Astrocyte of the cerebellum (primary cell): ENCODE results near the gene PSMC3IP.
"Not testable (repeated sequence)": the region's sequence is repeated elsewhere in the genome, so short reads cannot be mapped to it uniquely, and the experiment has no call there.

Experiments
- DNase-seq: peaks from one replicate; pipeline ENCODE4 v3.0.0-alpha.2; 2011; ENCODE audit warnings: low read depth
- H3K4me3 ChIP-seq: 2 replicates; pipeline ENCODE4 v1.5.1; 2011; ENCODE audit warnings: mild to moderate bottlenecking, low read depth, low read length, moderate library complexity
- in situ Hi-C: cut with HindIII; loops from 2 replicates; pipeline ENCODE4 v1.10.0; 2017; ENCODE audit warnings: low sequenced_read_pairs
- TF ChIP-seq, protein P1 (sequence below): IDR thresholded peaks from 2 replicates; pipeline ENCODE4 v1.5.1; 2012; ENCODE audit warnings: low read length, low read depth, moderate library complexity, mild to moderate bottlenecking; ENCODE audit errors: missing control alignments

PSMC3IP gene

DNA sequence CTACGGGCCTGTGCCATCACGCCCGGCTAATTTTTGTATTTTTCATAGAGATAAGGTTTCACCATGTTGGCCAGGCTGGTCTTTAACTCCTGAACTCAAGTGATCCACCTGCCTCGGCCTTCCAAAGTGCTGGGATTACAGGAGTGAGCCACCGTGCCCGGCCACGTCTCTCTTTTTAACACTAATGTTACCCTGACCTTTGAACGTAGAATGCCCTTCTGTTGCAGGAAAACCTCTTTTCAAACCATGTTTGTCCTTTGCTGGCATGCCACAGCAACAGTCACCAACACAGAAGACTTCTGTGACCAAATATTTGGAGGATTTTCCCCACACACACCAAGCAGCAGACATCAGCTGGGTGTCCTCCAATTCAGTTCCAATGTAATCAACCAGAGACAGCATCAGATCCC is 32.6 kb downstream of the PSMC3IP start:
- in situ Hi-C loops, result no loop called here
- TF ChIP-seq, protein P1, sequence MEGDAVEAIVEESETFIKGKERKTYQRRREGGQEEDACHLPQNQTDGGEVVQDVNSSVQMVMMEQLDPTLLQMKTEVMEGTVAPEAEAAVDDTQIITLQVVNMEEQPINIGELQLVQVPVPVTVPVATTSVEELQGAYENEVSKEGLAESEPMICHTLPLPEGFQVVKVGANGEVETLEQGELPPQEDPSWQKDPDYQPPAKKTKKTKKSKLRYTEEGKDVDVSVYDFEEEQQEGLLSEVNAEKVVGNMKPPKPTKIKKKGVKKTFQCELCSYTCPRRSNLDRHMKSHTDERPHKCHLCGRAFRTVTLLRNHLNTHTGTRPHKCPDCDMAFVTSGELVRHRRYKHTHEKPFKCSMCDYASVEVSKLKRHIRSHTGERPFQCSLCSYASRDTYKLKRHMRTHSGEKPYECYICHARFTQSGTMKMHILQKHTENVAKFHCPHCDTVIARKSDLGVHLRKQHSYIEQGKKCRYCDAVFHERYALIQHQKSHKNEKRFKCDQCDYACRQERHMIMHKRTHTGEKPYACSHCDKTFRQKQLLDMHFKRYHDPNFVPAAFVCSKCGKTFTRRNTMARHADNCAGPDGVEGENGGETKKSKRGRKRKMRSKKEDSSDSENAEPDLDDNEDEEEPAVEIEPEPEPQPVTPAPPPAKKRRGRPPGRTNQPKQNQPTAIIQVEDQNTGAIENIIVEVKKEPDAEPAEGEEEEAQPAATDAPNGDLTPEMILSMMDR, result no peak
- no peak for DNase-seq

DNA sequence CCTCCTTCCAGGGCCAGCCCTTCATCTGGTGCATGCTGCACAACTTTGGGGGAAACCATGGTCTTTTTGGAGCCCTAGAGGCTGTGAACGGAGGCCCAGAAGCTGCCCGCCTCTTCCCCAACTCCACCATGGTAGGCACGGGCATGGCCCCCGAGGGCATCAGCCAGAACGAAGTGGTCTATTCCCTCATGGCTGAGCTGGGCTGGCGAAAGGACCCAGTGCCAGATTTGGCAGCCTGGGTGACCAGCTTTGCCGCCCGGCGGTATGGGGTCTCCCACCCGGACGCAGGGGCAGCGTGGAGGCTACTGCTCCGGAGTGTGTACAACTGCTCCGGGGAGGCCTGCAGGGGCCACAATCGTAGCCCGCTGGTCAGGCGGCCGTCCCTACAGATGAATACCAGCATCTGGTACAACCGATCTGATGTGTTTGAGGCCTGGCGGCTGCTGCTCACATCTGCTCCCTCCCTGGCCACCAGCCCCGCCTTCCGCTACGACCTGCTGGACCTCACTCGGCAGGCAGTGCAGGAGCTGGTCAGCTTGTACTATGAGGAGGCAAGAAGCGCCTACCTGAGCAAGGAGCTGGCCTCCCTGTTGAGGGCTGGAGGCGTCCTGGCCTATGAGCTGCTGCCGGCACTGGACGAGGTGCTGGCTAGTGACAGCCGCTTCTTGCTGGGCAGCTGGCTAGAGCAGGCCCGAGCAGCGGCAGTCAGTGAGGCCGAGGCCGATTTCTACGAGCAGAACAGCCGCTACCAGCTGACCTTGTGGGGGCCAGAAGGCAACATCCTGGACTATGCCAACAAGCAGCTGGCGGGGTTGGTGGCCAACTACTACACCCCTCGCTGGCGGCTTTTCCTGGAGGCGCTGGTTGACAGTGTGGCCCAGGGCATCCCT is 34.1 kb downstream of the PSMC3IP start:
- TF ChIP-seq, protein P1, result no peak
- in situ Hi-C loops, result no loop called here
- no peak for DNase-seq
- H3K4me3 ChIP-seq, result no peak overlapping the region

More for the DNA sequence above, 32.6 kb downstream of the PSMC3IP start:
- no peak overlapping the region for H3K4me3 ChIP-seq

DNA sequence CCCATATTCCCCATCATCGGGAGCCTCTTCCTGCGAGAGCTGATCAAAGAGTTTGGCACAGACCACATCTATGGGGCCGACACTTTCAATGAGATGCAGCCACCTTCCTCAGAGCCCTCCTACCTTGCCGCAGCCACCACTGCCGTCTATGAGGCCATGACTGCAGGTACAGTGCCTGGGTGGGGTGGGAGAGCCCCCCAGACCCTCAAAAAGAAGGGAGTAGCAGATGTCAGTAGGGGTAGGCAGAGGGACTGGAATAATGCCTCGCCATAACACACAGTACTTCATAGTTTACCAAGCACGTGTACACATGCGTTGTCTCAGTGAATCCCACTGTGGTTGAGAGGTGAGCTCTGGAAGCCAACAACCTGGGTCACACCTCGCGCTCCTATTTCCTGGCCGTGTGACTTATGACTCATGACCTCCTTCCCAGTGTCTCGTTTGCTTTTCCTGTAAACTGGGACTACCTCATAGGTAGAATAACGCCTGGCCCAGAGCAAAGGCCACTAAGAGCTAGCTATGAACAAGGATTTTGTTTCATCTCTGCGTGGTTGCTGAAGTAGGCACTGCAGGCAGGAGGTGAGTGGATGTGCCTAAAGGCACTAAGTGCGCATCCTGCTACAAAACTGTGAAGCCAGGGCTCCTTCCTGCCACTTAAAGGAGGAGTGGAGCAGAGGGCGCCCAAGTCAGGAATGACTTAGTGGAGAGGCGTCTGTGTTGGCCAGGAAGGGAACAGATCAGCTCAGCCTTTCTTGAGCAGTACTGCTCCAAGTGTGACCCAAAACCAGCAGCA is 36.3 kb downstream of the PSMC3IP start:
- no peak overlapping the region for H3K4me3 ChIP-seq
- in situ Hi-C loops, result no loop called here
- TF ChIP-seq, protein P1, result no peak
- DNase-seq, result no peak

DNA sequence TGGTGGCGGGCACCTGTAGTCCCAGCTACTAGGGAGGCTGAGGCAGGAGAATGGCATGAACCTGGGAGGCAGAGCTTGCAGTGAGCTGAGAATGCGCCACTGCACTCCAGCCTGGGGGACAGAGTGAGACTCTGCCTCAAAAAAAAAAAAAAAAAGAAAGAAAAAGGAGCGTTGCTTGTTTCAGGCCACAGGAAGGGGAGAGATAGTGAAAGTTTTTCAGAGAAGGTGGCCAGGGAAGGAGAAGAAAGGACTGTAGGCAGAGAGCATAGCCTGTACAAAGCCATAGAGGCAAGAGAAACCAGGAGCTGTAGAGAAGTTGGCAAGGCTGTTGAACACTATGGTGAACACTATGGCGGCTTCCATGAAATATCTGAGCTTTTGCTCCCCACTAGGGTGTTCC is 37.0 kb downstream of the PSMC3IP start:
- DNase-seq, in situ Hi-C loops, H3K4me3 ChIP-seq: not testable (repeated sequence)

DNA sequence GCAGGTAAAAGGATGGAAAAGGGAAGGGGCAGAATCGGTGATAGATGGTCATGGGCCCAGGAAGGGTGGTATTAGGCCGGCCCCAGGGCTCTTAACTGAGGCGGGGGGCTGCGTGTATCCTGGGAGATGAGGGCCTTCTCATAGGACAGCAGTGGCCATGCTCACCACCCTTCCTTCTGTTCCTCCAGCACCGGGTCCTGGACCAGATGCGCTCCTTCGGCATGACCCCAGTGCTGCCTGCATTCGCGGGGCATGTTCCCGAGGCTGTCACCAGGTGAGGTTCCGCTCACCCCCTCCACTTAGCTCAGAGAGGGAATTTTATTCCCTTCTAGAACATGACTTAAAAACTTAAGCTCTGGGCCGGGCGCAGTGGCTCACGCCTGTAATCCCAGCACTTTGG is 39.0 kb downstream of the PSMC3IP start:
- no peak overlapping the region for H3K4me3 ChIP-seq
- no peak for DNase-seq
- TF ChIP-seq, protein P1, result no peak
- in situ Hi-C loops, result no loop called here

DNA sequence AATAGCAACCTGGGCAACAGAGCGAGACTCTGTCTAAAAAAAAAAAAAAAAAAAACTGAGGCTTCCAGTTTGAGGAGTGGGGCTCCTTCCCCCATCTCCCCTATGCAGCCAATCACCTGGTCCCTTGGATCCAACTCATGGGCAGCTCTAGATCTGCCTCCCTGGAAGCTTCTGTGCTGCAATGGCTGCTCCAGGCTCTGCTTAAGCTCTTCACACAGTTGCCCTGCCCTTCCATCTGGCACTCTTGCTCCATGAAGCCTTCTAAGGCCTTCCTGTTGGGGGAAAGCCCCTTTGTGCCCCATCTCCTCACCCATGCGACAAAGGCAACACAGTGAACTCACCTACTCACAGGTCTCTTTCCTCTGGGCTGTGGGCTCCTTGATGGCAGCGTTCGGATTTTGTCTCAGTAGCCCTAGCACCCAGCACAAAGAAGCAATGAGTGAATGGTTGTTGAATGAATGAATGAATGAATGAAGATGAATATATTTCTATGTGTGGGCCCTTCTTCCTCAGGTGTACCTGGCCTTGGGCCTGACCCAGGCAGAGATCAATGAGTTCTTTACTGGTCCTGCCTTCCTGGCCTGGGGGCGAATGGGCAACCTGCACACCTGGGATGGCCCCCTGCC is 39.6 kb downstream of the PSMC3IP start:
- TF ChIP-seq, protein P1, result no peak
- no peak overlapping the region for H3K4me3 ChIP-seq
- in situ Hi-C loops, result no loop called here
- no peak for DNase-seq
